Liver (tissue), 3 donors: ENCODE data around the gene ITPKB.

Experiments
- CTCF ChIP-seq: fragments of 150-350 bp; IDR thresholded peaks from 2 replicates; pipeline ENCODE4 v1.5.1; 2017; ENCODE audit warnings: improper control_type of control experiment, low read depth, low read length; ENCODE audit not compliant: missing input control
- EGR1 ChIP-seq, 2 donors: IDR thresholded peaks; 2 replicates each; pipeline ENCODE4 v1.6.1; 2016 to 2018; ENCODE audit warnings: antibody characterized with exemption in 2 of 2, low read depth in 2 of 2
- HNF4A ChIP-seq, 2 donors: conservative IDR thresholded peaks; 2 replicates each; pipeline ENCODE4 v1.6.1; 2016; ENCODE audit warnings: antibody characterized with exemption in 2 of 2, mild to moderate bottlenecking in 2 of 2
- JUND ChIP-seq, 2 donors: IDR thresholded peaks; 2 replicates each; pipeline ENCODE4 v1.6.1; 2016; ENCODE audit warnings: antibody characterized with exemption in 2 of 2
- RAD21 ChIP-seq, 2 donors: IDR thresholded peaks; 2 replicates each; pipeline ENCODE4 v1.6.1; 2016; ENCODE audit warnings: antibody characterized with exemption in 2 of 2, mild to moderate bottlenecking in 2 of 2
- REST ChIP-seq: IDR thresholded peaks from 2 replicates; pipeline ENCODE4 v1.6.1; 2016; ENCODE audit warnings: antibody characterized with exemption, mild to moderate bottlenecking
- RXRA ChIP-seq, 2 donors: IDR thresholded peaks; 2 replicates each; pipeline ENCODE4 v1.6.1; 2017 to 2018; ENCODE audit warnings: antibody characterized with exemption in 2 of 2, mild to moderate bottlenecking in 1 of 2
- SP1 ChIP-seq: IDR thresholded peaks from 2 replicates; pipeline ENCODE4 v1.6.1; 2018; ENCODE audit warnings: antibody characterized with exemption, mild to moderate bottlenecking
- TAF1 ChIP-seq: conservative IDR thresholded peaks from 2 replicates; pipeline ENCODE4 v1.6.1; 2016; ENCODE audit warnings: antibody characterized with exemption, mild to moderate bottlenecking
- YY1 ChIP-seq: IDR thresholded peaks from 2 replicates; pipeline ENCODE4 v1.6.1; 2016; ENCODE audit warnings: antibody characterized with exemption, mild to moderate bottlenecking
- TF ChIP-seq, protein P1 (sequence below): IDR thresholded peaks from 2 replicates; pipeline ENCODE4 v1.6.1; 2016; ENCODE audit warnings: antibody characterized with exemption
- donor health status: healthy.
- donor health status: healthy.

DNA sequence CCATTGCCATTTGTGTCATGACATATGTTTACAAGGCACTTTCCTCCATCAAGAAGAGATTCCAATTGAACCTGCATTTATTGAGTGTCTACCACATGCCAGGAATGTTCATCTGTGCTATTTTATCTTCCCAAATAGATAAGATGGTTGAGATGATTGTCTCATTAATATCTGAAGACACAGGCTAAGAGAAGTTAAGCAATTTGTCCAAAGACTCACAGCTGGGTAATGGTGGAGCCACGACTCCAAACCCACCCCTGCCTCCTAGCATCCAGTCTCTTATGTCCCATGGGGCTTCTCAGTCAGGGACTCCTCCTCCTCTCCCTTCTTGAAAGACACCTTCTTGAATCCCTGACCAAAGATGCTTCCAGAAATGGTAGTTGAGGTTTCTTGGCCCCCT lies 122.4 kb downstream of the ITPKB start:
- TF ChIP-seq CTCF (no peak), RAD21 (IDR thresholded peaks at IDR 0.05) (no peak), REST (no peak), JUND (IDR thresholded peaks at IDR 0.05) (no peak), SP1 (no peak), HNF4A (conservative IDR thresholded peaks at IDR 0.05) (no peak), RXRA (IDR thresholded peaks at IDR 0.05) (no peak), EGR1 (IDR thresholded peaks at IDR 0.05; ENCODE audit: low read depth in 2 of 2) (no peak), YY1 (no peak), TAF1 (no peak)
- TF ChIP-seq, protein P1, sequence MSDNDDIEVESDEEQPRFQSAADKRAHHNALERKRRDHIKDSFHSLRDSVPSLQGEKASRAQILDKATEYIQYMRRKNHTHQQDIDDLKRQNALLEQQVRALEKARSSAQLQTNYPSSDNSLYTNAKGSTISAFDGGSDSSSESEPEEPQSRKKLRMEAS: no peak
